Coronary artery (tissue), 2 donors: ENCODE measurements around the gene FOSL1.
A peak's percentile ranks its signal among the peaks of the same experiment; 100 is the strongest.

Experiments used
- DNase-seq: peaks from one replicate; pipeline ENCODE4 v3.0.0-alpha.2; 2017; ENCODE audit warnings: low spot score
- H3K27ac ChIP-seq, 2 donors: fragments of 200-600 bp; sonication (generic); one replicate each; pipeline ENCODE4 v1.5.1; 2016 to 2019
- H3K4me3 ChIP-seq: fragments of 200-600 bp; sonication (generic); 2 replicates; pipeline ENCODE4 v1.5.1; 2016; ENCODE audit warnings: mild to moderate bottlenecking, moderate library complexity
- CTCF ChIP-seq: fragments of 200-600 bp; sonication (generic); IDR thresholded peaks from one replicate; pipeline ENCODE4 v1.5.1; 2019; ENCODE audit warnings: antibody characterized with exemption

FOSL1 gene

DNA sequence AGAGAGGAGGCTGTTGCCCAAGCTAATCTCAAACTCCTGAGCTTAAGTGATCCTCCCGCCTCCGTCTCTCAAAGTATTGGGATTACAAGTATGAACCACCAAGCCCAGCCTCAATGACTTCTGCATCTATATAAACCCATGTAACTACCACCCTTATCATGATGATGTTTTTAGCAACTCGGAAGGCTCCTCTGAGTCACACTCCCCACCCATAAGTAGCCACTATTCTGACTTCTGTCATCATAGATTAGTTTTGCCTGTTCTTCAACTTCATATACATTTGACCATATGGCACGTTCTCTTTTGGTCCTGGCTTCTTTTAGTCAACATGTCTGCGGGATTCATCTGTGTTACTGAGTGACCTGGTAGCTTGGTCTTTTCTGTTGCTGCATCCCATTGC, 6.4 kb upstream of the FOSL1 start:
- H3K27ac ChIP-seq: no peak overlapping the region
- TF ChIP-seq CTCF: no peak
- no peak overlapping the region for H3K4me3 ChIP-seq
- DNase-seq: no peak

- no peak for DNase-seq
- TF ChIP-seq CTCF: no peak
- Histone ChIP-seq H3K27ac (no peak overlapping the region), H3K4me3 (no peak overlapping the region)
Observed at GRCh38 chr11:65903715-65904114, 3.5 kb upstream of the FOSL1 start.

GRCh38 chr11:65903068-65903481, 2.9 kb upstream of the FOSL1 start:
- Histone ChIP-seq H3K4me3 (no peak overlapping the region), H3K27ac (peak overlapping the region in 1 of 2 donors; percentile 26)
- TF ChIP-seq CTCF: no peak
- DNase-seq: no peak

DNA sequence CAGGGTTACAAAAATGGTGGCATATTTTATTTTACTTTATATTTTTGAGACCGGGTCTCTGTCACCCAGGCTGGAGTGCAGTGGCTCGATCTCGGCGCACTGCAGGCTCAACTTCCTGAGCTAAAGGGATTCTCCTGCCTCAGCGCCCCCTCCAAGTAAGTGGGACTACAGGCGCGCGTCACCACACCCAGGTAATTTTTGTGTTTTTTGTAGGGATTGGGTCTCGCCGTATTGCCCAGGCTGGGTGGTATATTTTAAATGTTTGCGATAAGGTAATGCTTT, 652 bp upstream of the FOSL1 start:
- H3K27ac ChIP-seq: peak overlapping the region; percentile 60 to 88
- no peak for TF ChIP-seq CTCF
- H3K4me3 ChIP-seq: peak overlapping the region; percentile 81
- DNase-seq: no peak

GRCh38 chr11:65899356-65900124, 648 bp downstream of the FOSL1 start:
- no peak for TF ChIP-seq CTCF
- Histone ChIP-seq H3K27ac (peak overlapping the region; percentile 60 to 88), H3K4me3 (peak overlapping the region; percentile 81)
- DNase-seq: peak; percentile 90

GRCh38 chr11:65898656-65899355, 1.4 kb downstream of the FOSL1 start:
- Histone ChIP-seq H3K27ac (peak overlapping the region; percentile 60 to 88), H3K4me3 (peak overlapping the region; percentile 81)
- no peak for DNase-seq
- no peak for TF ChIP-seq CTCF

GRCh38 chr11:65897020-65897471, 3.1 kb downstream of the FOSL1 start:
- Histone ChIP-seq H3K27ac (no peak overlapping the region), H3K4me3 (no peak overlapping the region)
- no peak for DNase-seq
- no peak for TF ChIP-seq CTCF
